ENCODE results near the gene INTS2.

Gene INTS2

DNA sequence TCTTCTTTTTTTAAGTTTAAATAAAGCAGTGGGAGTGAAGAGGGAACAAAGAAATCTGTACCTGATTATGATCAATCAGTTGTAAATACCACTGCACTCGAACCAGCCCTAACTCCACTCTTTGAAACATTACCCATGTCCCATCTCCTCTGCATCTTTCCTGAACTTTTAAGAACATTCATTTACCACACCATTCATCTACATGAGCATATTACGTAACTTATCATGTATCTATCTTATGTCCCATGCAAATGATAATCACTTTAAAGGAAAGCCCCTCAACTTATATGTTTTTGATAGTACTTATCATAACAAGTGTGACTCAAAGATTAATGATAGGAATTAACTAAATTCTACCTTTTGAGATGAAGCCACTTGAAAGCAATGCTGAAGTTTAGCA lies 53.7 kb downstream of the INTS2 start:
- peak overlapping the region; percentile 0 for H3K27ac Mint-ChIP-seq
- peaks cover 45% of the 10 kb centered on the region for H3K36me3 Mint-ChIP-seq (ENCODE audit: low read depth)
- H3K4me3 Mint-ChIP-seq: no peak overlapping the region
- no peak for DNase-seq
- H3K4me1 Mint-ChIP-seq: no peaks in the 10 kb centered on the region
- TF ChIP-seq, protein P1, sequence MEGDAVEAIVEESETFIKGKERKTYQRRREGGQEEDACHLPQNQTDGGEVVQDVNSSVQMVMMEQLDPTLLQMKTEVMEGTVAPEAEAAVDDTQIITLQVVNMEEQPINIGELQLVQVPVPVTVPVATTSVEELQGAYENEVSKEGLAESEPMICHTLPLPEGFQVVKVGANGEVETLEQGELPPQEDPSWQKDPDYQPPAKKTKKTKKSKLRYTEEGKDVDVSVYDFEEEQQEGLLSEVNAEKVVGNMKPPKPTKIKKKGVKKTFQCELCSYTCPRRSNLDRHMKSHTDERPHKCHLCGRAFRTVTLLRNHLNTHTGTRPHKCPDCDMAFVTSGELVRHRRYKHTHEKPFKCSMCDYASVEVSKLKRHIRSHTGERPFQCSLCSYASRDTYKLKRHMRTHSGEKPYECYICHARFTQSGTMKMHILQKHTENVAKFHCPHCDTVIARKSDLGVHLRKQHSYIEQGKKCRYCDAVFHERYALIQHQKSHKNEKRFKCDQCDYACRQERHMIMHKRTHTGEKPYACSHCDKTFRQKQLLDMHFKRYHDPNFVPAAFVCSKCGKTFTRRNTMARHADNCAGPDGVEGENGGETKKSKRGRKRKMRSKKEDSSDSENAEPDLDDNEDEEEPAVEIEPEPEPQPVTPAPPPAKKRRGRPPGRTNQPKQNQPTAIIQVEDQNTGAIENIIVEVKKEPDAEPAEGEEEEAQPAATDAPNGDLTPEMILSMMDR (IDR thresholded peaks at IDR 0.05): no peak
- H3K27me3 Mint-ChIP-seq (ENCODE audit: low read depth, poor library complexity): no peaks in the 10 kb centered on the region
- no peaks in the 10 kb centered on the region for H3K9me3 Mint-ChIP-seq

GRCh38 chr17:61872099-61872498 lies 55.7 kb downstream of the INTS2 start:
- Mint-ChIP-seq H3K27me3 (ENCODE audit: low read depth, poor library complexity) (no peaks in the 10 kb centered on the region), H3K9me3 (no peaks in the 10 kb centered on the region), H3K36me3 (ENCODE audit: low read depth) (peaks cover 32% of the 10 kb centered on the region), H3K4me3 (no peak overlapping the region), H3K27ac (no peak overlapping the region), H3K4me1 (no peaks in the 10 kb centered on the region)
- TF ChIP-seq, protein P1 (IDR thresholded peaks at IDR 0.05): no peak
- no peak for DNase-seq

DNA sequence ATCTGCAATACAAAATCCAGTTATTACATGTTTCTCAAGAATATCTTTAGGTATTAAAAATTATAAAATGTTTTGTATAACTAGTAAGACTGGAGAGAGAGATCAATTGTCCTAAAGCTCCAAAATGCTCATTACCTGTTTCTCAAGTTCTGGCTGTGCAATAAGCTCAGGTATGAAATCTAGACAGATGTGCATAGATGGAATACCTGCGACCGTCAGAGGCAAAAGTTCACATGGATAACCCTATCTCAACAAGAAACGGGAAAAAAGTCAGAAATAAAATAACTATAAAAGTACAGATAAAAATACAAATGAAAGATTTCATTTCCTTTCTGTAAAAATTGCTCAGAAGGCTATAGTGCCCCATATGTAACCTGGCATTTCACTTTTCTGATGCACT lies 58.6 kb downstream of the INTS2 start:
- peaks cover 4% of the 10 kb centered on the region for H3K4me1 Mint-ChIP-seq
- no peak overlapping the region for H3K27ac Mint-ChIP-seq
- TF ChIP-seq, protein P1 (IDR thresholded peaks at IDR 0.05): no peak
- H3K27me3 Mint-ChIP-seq (ENCODE audit: low read depth, poor library complexity): no peaks in the 10 kb centered on the region
- H3K4me3 Mint-ChIP-seq: no peak overlapping the region
- H3K9me3 Mint-ChIP-seq: no peaks in the 10 kb centered on the region
- peaks cover 28% of the 10 kb centered on the region for H3K36me3 Mint-ChIP-seq (ENCODE audit: low read depth)
- DNase-seq: no peak

DNA sequence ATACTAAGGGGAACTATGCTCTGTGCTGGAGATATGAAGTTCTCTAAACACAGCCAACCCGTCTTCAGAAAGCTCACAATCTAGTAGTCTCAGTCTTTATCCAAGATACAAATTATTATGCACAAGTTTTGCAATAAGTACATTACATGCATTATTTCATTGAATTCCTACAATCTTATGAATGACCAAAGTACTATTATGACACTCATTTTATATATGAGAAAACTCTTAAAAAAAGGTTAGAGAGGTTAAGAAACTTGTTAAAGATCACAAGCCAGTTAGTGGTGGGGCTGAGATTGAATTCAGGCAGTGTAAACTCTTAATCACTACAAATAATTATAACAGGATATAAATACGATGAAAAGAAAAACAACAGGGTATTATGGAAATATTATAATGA lies 59.7 kb downstream of the INTS2 start:
- Mint-ChIP-seq H3K27ac (no peak overlapping the region), H3K4me1 (peaks cover 10% of the 10 kb centered on the region), H3K27me3 (ENCODE audit: low read depth, poor library complexity) (no peaks in the 10 kb centered on the region)

DNA sequence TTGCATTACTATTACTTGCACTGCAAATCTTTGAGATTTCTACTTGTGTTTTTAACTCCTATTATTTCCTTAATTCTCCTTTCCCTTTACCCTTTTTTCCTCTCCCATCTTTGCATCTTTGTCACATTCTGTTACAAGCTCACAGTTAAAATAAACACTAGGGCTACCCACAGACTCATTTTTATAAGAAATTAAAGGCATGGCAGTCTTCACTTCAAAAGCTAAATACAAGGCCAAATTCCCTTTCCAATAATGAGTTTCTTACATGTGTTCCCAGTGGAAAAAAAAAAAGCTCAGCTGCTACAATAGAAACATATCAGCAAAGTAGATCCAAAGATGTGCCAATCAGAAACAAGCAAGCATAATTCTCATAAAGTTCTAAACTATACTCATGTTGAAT lies 60.7 kb downstream of the INTS2 start:
- H3K9me3 Mint-ChIP-seq: no peaks in the 10 kb centered on the region
- no peaks in the 10 kb centered on the region for H3K27me3 Mint-ChIP-seq (ENCODE audit: low read depth, poor library complexity)
- TF ChIP-seq, protein P1 (IDR thresholded peaks at IDR 0.05): no peak
- peaks cover 21% of the 10 kb centered on the region for H3K4me1 Mint-ChIP-seq
- H3K36me3 Mint-ChIP-seq (ENCODE audit: low read depth): peaks cover 21% of the 10 kb centered on the region
- DNase-seq: no peak
- H3K27ac Mint-ChIP-seq: peak overlapping the region; percentile 37
- H3K4me3 Mint-ChIP-seq: no peak overlapping the region

More for the DNA sequence above, 59.7 kb downstream of the INTS2 start:
- H3K36me3 Mint-ChIP-seq (ENCODE audit: low read depth): peaks cover 21% of the 10 kb centered on the region
- no peaks in the 10 kb centered on the region for H3K9me3 Mint-ChIP-seq
- no peak for DNase-seq
- TF ChIP-seq, protein P1 (IDR thresholded peaks at IDR 0.05): no peak
- H3K4me3 Mint-ChIP-seq: no peak overlapping the region

- TF ChIP-seq, protein P1 (IDR thresholded peaks at IDR 0.05): no peak
- H3K27ac Mint-ChIP-seq: peak overlapping the region; percentile 97
- peak overlapping the region; percentile 97 for H3K4me3 Mint-ChIP-seq
- peaks cover 45% of the 10 kb centered on the region for H3K4me1 Mint-ChIP-seq
- no peaks in the 10 kb centered on the region for H3K27me3 Mint-ChIP-seq (ENCODE audit: low read depth, poor library complexity)
- DNase-seq: no peak
- no peaks in the 10 kb centered on the region for H3K9me3 Mint-ChIP-seq
- H3K36me3 Mint-ChIP-seq (ENCODE audit: low read depth): peaks cover 21% of the 10 kb centered on the region
These were observed 64.0 kb downstream of the INTS2 start for GRCh38 chr17:61863801-61864126.
